Measurements from ENCODE around the gene LHFPL3.

The LHFPL3 gene

DNA sequence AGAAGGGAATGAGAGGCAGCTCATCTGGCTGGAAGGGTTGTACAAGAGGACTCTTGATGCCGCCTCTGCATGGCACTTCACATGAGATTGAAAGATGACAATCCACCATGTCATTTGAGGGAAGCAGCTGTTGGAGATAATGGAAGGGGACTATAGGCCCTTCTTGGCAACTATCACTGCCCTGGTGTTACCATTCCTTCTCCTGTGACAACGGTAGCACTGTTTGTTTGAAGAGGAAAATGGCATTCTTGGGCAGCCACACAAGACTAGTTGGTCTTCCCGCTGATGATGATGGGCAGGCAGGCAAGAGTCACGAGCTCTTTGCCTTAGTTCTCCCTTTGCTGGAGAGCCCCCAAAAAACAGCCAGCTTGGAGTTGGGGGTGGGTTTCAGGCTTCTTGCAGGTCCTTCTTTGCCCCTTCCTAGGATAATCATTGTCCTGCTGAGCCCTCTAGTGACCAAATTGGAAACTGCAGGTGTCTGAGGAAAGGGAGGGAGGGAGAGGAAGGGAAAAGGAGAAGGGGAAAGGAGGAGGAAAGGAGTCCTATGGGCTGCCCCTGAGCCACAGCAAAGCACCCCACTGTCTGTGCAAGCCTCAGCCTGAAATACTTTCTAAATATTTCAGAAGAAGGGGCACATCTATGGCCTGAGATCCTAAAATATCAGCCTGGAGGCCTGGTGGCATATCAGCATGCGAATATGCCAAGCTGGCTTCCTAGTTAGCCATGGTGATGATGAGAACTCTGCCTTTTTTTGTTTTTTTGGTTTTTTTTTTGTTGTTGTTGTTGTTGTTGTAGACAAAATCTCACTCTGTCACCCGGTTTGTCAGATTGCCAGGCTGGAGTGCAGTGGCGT lies 520.0 kb downstream of the LHFPL3 start:
- Histone ChIP-seq H3K4me1 (ENCODE audit: control insufficient read depth, insufficient read depth, low read length) (peaks cover 32% of the 10 kb centered on the region), H3K27me3 (replicated peaks; ENCODE audit: control insufficient read depth, insufficient read depth, low read length) (peaks cover 12% of the 10 kb centered on the region), H3K36me3 (ENCODE audit: control insufficient read depth, insufficient read depth, low read length, severe bottlenecking) (no peaks in the 10 kb centered on the region), H3K9me3 (ENCODE audit: control insufficient read depth, low read length) (no peaks in the 10 kb centered on the region), H3K4me3 (ENCODE audit: low read length) (no peak overlapping the region), H3K9ac (ENCODE audit: low read length) (no peak overlapping the region)
- peak; percentile 84 for DNase-seq (ENCODE audit: low read depth)

DNA sequence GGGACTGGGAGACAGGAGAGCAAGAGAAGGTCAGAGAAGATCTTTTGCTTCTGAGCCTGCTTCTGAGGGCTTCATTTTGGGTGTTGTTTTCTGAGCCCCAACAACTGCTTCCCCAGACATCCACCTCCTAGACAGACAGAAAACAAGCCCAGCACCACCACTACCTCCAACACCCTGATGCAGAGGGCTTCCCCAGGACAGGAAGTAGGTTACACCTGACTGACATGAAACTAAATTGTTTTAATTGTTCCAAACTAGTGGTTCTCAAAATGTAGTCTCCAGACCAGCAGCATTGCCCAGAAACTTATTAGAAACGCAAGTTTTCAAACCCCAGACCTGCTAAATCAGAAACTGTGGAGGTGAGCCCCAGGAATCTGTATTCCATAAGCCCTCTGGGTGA lies 522.0 kb downstream of the LHFPL3 start:
- H3K9me3 ChIP-seq (ENCODE audit: control insufficient read depth, low read length) = no peaks in the 10 kb centered on the region
- H3K27me3 ChIP-seq (replicated peaks; ENCODE audit: control insufficient read depth, insufficient read depth, low read length) = peaks cover 8% of the 10 kb centered on the region
- DNase-seq (ENCODE audit: low read depth) = no peak
- H3K4me3 ChIP-seq (ENCODE audit: low read length) = no peak overlapping the region
- peaks cover 32% of the 10 kb centered on the region for H3K4me1 ChIP-seq (ENCODE audit: control insufficient read depth, insufficient read depth, low read length)
- no peaks in the 10 kb centered on the region for H3K36me3 ChIP-seq (ENCODE audit: control insufficient read depth, insufficient read depth, low read length, severe bottlenecking)
- H3K9ac ChIP-seq (ENCODE audit: low read length) = no peak overlapping the region

DNA sequence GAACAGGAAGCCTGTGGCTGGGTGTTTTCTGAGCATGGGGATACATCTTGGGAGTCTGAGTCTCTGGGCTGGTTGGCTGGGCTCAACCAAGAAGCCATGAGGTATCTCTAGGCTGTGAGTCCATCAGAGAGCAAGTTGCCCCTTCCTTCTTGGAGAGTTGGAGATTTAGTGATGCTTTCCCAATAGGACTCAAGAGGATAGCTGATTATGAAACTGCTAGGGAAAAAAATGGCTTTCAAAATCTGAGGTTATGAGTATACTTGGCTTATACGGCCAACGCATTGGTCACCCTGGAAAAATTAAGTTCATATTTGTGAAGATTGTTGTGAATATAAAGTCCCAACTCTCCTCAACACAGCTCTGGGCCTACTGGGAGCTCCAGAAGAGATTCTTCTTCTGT lies 522.9 kb downstream of the LHFPL3 start:
- no peak for DNase-seq (ENCODE audit: low read depth)
- H3K27me3 ChIP-seq (replicated peaks; ENCODE audit: control insufficient read depth, insufficient read depth, low read length) = no peaks in the 10 kb centered on the region
- peak overlapping the region; percentile 37 for H3K9ac ChIP-seq (ENCODE audit: low read length)
- no peak overlapping the region for H3K4me3 ChIP-seq (ENCODE audit: low read length)
- H3K9me3 ChIP-seq (ENCODE audit: control insufficient read depth, low read length) = no peaks in the 10 kb centered on the region
- peaks cover 32% of the 10 kb centered on the region for H3K4me1 ChIP-seq (ENCODE audit: control insufficient read depth, insufficient read depth, low read length)
- no peaks in the 10 kb centered on the region for H3K36me3 ChIP-seq (ENCODE audit: control insufficient read depth, insufficient read depth, low read length, severe bottlenecking)

- no peak for DNase-seq (ENCODE audit: low read depth)
- no peaks in the 10 kb centered on the region for H3K9me3 ChIP-seq (ENCODE audit: control insufficient read depth, low read length)
Measured at GRCh38 chr7:104852386-104852785, 524.0 kb downstream of the LHFPL3 start.

GRCh38 chr7:104855861-104856260 lies 527.5 kb downstream of the LHFPL3 start:
- Histone ChIP-seq H3K27me3 (replicated peaks; ENCODE audit: control insufficient read depth, insufficient read depth, low read length) (no peaks in the 10 kb centered on the region), H3K9ac (ENCODE audit: low read length) (no peak overlapping the region), H3K4me3 (ENCODE audit: low read length) (no peak overlapping the region), H3K4me1 (ENCODE audit: control insufficient read depth, insufficient read depth, low read length) (peaks cover 29% of the 10 kb centered on the region), H3K9me3 (ENCODE audit: control insufficient read depth, low read length) (no peaks in the 10 kb centered on the region), H3K36me3 (ENCODE audit: control insufficient read depth, insufficient read depth, low read length, severe bottlenecking) (no peaks in the 10 kb centered on the region)
- DNase-seq (ENCODE audit: low read depth) = peak; percentile 42

More at GRCh38 chr7:104852386-104852785, 524.0 kb downstream of the LHFPL3 start:
- H3K36me3 ChIP-seq (ENCODE audit: control insufficient read depth, insufficient read depth, low read length, severe bottlenecking) = no peaks in the 10 kb centered on the region
- no peaks in the 10 kb centered on the region for H3K27me3 ChIP-seq (replicated peaks; ENCODE audit: control insufficient read depth, insufficient read depth, low read length)
- peaks cover 23% of the 10 kb centered on the region for H3K4me1 ChIP-seq (ENCODE audit: control insufficient read depth, insufficient read depth, low read length)
- H3K9ac ChIP-seq (ENCODE audit: low read length) = peak overlapping the region; percentile 37
- peak overlapping the region; percentile 8 for H3K4me3 ChIP-seq (ENCODE audit: low read length)

- H3K4me3 ChIP-seq (ENCODE audit: low read length) = no peak overlapping the region
- no peaks in the 10 kb centered on the region for H3K9me3 ChIP-seq (ENCODE audit: control insufficient read depth, low read length)
- H3K27me3 ChIP-seq (replicated peaks; ENCODE audit: control insufficient read depth, insufficient read depth, low read length) = peaks cover 6% of the 10 kb centered on the region
- peaks cover 10% of the 10 kb centered on the region for H3K4me1 ChIP-seq (ENCODE audit: control insufficient read depth, insufficient read depth, low read length)
- H3K9ac ChIP-seq (ENCODE audit: low read length) = no peak overlapping the region
- no peaks in the 10 kb centered on the region for H3K36me3 ChIP-seq (ENCODE audit: control insufficient read depth, insufficient read depth, low read length, severe bottlenecking)
- no peak for DNase-seq (ENCODE audit: low read depth)
Measured at GRCh38 chr7:104857458-104858425, 529.3 kb downstream of the LHFPL3 start.

GRCh38 chr7:104859754-104860426 lies 531.5 kb downstream of the LHFPL3 start:
- Histone ChIP-seq H3K36me3 (ENCODE audit: control insufficient read depth, insufficient read depth, low read length, severe bottlenecking) (no peaks in the 10 kb centered on the region), H3K4me3 (ENCODE audit: low read length) (no peak overlapping the region), H3K27me3 (replicated peaks; ENCODE audit: control insufficient read depth, insufficient read depth, low read length) (peaks cover 17% of the 10 kb centered on the region), H3K9me3 (ENCODE audit: control insufficient read depth, low read length) (peaks cover 2% of the 10 kb centered on the region), H3K4me1 (ENCODE audit: control insufficient read depth, insufficient read depth, low read length) (peaks cover 9% of the 10 kb centered on the region), H3K9ac (ENCODE audit: low read length) (no peak overlapping the region)
- DNase-seq (ENCODE audit: low read depth) = no peak

DNA sequence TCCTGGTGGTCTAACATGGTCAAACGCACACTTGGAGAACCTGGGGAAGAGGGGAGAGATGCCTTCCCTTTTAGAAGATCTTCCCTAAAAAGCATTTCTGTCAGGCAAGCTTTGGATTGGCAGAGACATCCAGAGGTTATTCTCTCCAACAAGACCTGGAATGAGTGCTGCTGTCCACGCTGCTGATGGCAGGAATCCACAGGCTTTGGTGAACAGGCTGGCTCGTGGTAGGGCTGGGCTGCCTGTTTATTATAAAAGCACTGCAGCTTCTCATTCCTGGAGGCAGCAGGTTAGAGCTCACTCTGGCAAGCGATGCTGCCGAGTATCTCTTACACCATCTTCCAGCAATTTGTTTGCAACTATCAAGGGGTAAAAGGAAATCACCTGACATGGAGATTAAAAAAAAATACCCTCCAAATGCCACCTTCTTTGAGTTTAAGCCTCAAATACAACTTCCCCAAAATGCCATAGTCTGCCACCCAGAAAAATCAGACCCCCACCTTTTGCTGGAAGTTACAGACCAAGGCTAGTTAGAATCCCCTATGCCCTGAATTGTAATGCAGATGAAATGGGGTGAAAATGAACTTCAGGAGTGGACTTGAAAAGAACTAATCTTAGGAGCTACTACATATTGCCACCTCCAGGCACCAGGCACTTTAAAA lies 533.5 kb downstream of the LHFPL3 start:
- no peaks in the 10 kb centered on the region for H3K36me3 ChIP-seq (ENCODE audit: control insufficient read depth, insufficient read depth, low read length, severe bottlenecking)
- H3K4me1 ChIP-seq (ENCODE audit: control insufficient read depth, insufficient read depth, low read length) = peaks cover 9% of the 10 kb centered on the region
- peaks cover 17% of the 10 kb centered on the region for H3K27me3 ChIP-seq (replicated peaks; ENCODE audit: control insufficient read depth, insufficient read depth, low read length)
- H3K4me3 ChIP-seq (ENCODE audit: low read length) = no peak overlapping the region
- no peak for DNase-seq (ENCODE audit: low read depth)
- peaks cover 2% of the 10 kb centered on the region for H3K9me3 ChIP-seq (ENCODE audit: control insufficient read depth, low read length)
- no peak overlapping the region for H3K9ac ChIP-seq (ENCODE audit: low read length)

DNA sequence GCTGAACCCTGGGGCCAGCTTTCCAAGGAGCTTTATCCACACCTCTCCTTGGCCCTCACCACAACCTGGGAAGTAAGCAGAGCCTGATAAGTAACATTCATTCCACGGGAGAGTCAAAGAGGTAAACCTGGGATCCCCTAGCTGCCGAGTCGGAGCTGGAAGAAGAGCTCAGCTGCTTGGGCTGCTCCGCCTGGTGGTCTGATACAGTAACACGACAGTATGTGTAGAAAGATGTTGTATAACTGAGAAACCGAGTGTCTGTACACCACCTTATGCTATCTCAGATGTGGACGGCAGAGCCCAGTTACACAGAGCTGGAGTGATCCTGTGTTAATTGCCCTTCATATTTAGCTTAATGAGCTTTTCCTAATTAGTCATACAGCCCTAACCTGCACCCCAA lies 534.3 kb downstream of the LHFPL3 start:
- no peak overlapping the region for H3K4me3 ChIP-seq (ENCODE audit: low read length)
- peaks cover 2% of the 10 kb centered on the region for H3K9me3 ChIP-seq (ENCODE audit: control insufficient read depth, low read length)
- H3K4me1 ChIP-seq (ENCODE audit: control insufficient read depth, insufficient read depth, low read length) = peaks cover 9% of the 10 kb centered on the region
- H3K36me3 ChIP-seq (ENCODE audit: control insufficient read depth, insufficient read depth, low read length, severe bottlenecking) = no peaks in the 10 kb centered on the region
- DNase-seq (ENCODE audit: low read depth) = no peak
- H3K27me3 ChIP-seq (replicated peaks; ENCODE audit: control insufficient read depth, insufficient read depth, low read length) = peaks cover 17% of the 10 kb centered on the region
- H3K9ac ChIP-seq (ENCODE audit: low read length) = no peak overlapping the region

DNA sequence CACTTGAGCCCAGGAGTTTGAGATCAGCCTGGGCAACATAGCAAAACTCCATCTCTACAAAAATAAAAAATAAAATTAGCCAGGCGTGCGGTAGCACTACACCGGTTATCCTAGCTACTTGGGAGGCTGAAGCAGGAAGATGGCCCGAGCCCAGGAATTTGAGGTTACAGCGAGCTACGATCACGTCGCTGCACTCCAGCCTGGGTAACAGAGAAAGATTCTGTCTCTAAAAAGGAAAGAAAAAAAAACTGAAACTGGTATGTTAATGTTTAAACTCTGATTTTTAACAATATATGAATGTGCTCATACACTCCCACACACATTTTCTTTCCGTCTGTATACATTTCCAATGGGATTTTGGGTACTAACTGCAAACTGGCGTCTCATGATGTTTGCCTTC lies 545.0 kb downstream of the LHFPL3 start:
- Histone ChIP-seq H3K4me3 (ENCODE audit: low read length) (no peak overlapping the region), H3K36me3 (ENCODE audit: control insufficient read depth, insufficient read depth, low read length, severe bottlenecking) (no peaks in the 10 kb centered on the region), H3K9ac (ENCODE audit: low read length) (no peak overlapping the region), H3K27me3 (replicated peaks; ENCODE audit: control insufficient read depth, insufficient read depth, low read length) (no peaks in the 10 kb centered on the region), H3K4me1 (ENCODE audit: control insufficient read depth, insufficient read depth, low read length) (no peaks in the 10 kb centered on the region), H3K9me3 (ENCODE audit: control insufficient read depth, low read length) (no peaks in the 10 kb centered on the region)
- DNase-seq (ENCODE audit: low read depth) = no peak
